ENCODE data around the gene EGFR. TPM values are rescaled to one million over a fixed set of nuclear protein-coding genes. Genes with fewer than 3 reads are reported as not detected.

EGFR gene
- total RNA-seq, 1 donor from 2014 or later, result 6.1 TPM

DNA sequence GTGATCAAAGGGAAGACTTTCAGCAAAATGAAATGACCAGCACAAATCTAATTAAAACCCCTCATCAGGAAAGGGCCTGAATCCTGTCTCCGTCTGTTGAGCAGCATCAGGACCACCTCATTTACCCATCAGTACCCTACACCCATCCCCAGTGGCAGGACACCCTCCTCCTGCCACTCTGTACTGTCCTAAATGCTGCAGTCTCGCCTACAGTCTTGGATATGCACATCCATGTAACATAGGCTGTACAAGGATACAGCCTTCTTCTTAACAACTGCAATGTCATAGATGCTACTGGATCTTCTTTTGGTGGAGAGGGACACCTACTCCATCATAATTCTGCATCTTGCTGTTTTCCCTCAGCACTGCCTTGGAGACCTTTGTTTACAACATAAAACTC lies 206.0 kb downstream of the EGFR start:
- TF ChIP-seq, protein P1, sequence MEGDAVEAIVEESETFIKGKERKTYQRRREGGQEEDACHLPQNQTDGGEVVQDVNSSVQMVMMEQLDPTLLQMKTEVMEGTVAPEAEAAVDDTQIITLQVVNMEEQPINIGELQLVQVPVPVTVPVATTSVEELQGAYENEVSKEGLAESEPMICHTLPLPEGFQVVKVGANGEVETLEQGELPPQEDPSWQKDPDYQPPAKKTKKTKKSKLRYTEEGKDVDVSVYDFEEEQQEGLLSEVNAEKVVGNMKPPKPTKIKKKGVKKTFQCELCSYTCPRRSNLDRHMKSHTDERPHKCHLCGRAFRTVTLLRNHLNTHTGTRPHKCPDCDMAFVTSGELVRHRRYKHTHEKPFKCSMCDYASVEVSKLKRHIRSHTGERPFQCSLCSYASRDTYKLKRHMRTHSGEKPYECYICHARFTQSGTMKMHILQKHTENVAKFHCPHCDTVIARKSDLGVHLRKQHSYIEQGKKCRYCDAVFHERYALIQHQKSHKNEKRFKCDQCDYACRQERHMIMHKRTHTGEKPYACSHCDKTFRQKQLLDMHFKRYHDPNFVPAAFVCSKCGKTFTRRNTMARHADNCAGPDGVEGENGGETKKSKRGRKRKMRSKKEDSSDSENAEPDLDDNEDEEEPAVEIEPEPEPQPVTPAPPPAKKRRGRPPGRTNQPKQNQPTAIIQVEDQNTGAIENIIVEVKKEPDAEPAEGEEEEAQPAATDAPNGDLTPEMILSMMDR (IDR thresholded peaks at IDR 0.05; ENCODE audit: borderline replicate concordance), result no peak
- no peaks in the 10 kb centered on the region for H3K36me3 ChIP-seq
- intact Hi-C loops (cut with micrococcal nuclease), result no loop called here
- no peaks in the 10 kb centered on the region for H3K27me3 ChIP-seq (ENCODE audit: low read depth)
- H3K27ac ChIP-seq (replicated peaks), result no peak overlapping the region
- no peak for DNase-seq
- no peak overlapping the region for H3K4me3 ChIP-seq
- no peaks in the 10 kb centered on the region for H3K4me1 ChIP-seq
- H3K9me3 ChIP-seq (replicated peaks), result peaks cover 19% of the 10 kb centered on the region

DNA sequence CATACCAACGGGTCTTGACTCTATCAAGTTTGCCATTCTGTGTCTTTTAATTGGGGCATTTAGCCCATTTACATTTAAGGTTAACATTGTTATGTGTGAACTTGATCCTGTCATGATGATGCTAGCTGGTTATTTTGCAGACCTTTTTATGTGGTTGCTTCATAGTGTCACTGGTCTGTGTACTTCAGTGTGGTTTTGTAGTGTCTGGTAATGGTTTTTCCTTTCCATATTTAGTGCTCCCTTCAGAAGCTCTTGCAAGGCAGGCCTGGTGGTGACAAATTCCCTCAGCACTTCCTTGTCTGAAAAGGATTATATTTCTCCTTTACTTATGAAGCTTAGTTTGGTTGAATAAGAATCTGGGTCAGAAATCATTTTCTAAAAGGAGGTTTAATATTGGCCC lies 211.2 kb downstream of the EGFR start:
- Histone ChIP-seq H3K27me3 (ENCODE audit: low read depth) (peaks cover 33% of the 10 kb centered on the region), H3K9me3 (replicated peaks) (peaks cover 24% of the 10 kb centered on the region), H3K4me1 (no peaks in the 10 kb centered on the region), H3K36me3 (no peaks in the 10 kb centered on the region), H3K27ac (replicated peaks) (no peak overlapping the region), H3K4me3 (no peak overlapping the region)
- TF ChIP-seq, protein P1 (IDR thresholded peaks at IDR 0.05; ENCODE audit: borderline replicate concordance), result no peak
- DNase-seq, result no peak
- intact Hi-C loops (cut with micrococcal nuclease), result no loop called here

DNA sequence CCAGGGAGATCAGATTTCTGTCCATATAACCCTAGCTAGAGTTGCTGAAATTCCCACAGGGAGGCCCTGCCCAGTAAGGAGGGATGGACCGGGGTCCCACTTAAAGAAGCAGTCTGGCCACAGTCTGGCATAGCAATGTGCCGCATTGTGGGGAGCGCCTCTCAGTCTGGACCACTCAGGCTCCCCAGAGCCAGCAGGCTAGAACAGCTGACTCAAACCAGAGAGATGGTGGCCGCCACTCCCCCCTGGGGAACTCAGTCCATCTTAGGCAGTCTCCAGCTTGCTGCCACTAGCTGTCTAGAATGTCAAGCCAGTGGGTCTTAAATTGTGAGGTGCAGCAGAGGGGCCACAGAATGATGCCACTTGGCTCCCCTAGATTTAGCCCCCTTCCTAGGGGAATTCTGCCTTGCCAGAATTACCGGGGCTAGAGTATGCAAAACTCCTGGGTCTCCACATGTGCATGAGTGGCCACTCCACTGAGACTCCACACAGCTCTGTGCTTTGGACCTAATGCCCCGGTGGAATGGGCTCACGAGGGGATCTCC lies 213.0 kb downstream of the EGFR start:
- no peaks in the 10 kb centered on the region for H3K4me1 ChIP-seq
- peaks cover 44% of the 10 kb centered on the region for H3K27me3 ChIP-seq (ENCODE audit: low read depth)
- H3K27ac ChIP-seq (replicated peaks), result no peak overlapping the region
- no peak overlapping the region for H3K4me3 ChIP-seq
- H3K36me3 ChIP-seq, result no peaks in the 10 kb centered on the region
- intact Hi-C loops (cut with micrococcal nuclease), result no loop called here
- H3K9me3 ChIP-seq (replicated peaks), result peaks cover 24% of the 10 kb centered on the region
- DNase-seq, result no peak
- TF ChIP-seq, protein P1 (IDR thresholded peaks at IDR 0.05; ENCODE audit: borderline replicate concordance), result no peak

DNA sequence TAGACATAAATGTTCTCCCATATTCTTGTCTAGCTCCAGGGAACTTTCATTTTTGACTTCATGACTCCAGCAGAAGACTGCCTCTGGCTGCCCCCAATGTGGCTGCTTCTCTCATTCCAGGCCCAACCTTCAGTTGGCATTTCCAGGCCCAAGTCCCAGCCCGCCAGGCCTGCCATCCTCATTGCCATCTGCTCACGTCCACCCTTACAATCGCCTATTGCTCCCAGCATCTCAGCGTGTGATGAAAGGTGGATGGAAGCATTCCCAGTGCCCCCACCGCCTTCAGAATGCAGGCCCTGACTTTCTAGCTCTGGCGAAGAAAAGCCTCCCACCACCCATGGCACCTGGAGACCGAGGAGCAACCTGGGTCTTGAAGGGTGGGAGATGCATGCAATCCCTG lies 214.2 kb downstream of the EGFR start:
- no peaks in the 10 kb centered on the region for H3K4me1 ChIP-seq
- H3K4me3 ChIP-seq, result no peak overlapping the region
- no peak for DNase-seq
- no peak overlapping the region for H3K27ac ChIP-seq (replicated peaks)
- peaks cover 12% of the 10 kb centered on the region for H3K9me3 ChIP-seq (replicated peaks)
- no peaks in the 10 kb centered on the region for H3K36me3 ChIP-seq
- peaks cover 53% of the 10 kb centered on the region for H3K27me3 ChIP-seq (ENCODE audit: low read depth)
- intact Hi-C loops (cut with micrococcal nuclease), result no loop called here
- TF ChIP-seq, protein P1 (IDR thresholded peaks at IDR 0.05; ENCODE audit: borderline replicate concordance), result no peak

DNA sequence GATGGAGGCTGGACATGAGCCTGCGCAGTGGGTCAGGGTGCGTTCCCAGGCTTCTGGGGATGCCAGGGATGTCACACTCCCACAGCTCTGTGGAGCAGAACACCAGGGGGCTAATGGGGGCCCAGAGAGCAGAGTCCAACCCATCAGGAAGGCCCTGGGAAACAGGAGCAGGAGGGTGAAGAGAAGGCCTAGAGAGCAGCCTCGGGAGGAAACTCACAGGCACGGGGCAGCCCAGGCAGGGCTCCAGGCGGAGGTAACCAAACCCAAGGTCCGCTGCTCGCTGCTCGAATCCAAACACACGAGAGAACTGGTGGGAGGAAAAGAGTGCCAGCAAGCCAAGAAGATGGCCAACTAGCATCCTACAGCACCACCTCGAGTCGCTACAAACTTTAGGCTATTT lies 215.6 kb downstream of the EGFR start:
- Histone ChIP-seq H3K27me3 (ENCODE audit: low read depth) (peaks cover 66% of the 10 kb centered on the region), H3K4me3 (no peak overlapping the region), H3K36me3 (no peaks in the 10 kb centered on the region), H3K4me1 (no peaks in the 10 kb centered on the region), H3K27ac (replicated peaks) (no peak overlapping the region), H3K9me3 (replicated peaks) (peaks cover 8% of the 10 kb centered on the region)
- intact Hi-C loops (cut with micrococcal nuclease), result no loop called here
- TF ChIP-seq, protein P1 (IDR thresholded peaks at IDR 0.05; ENCODE audit: borderline replicate concordance), result no peak
- DNase-seq, result no peak

All from left ventricle myocardium inferior (tissue), 1 donor.